Spleen (tissue), 7 donors: ENCODE results near the gene TNS1.
A peak's percentile ranks its signal among the peaks of the same experiment; 100 is the strongest.

ENCODE experiments used
- POLR2A ChIP-seq, 3 donors: fragments of 450-650 bp; IDR thresholded peaks; one replicate each; pipeline ENCODE4 v1.5.1; 2017; ENCODE audit warnings: antibody characterized with exemption in 3 of 3, mild to moderate bottlenecking in 1 of 3
- POLR2AphosphoS5 ChIP-seq, 3 donors: sonication (generic); formaldehyde crosslinking; IDR thresholded peaks; one replicate each; pipeline ENCODE4 v1.5.1; 2017; ENCODE audit warnings: antibody characterized with exemption in 3 of 3
- TF ChIP-seq, protein P1 (sequence below), 11 experiments: fragments of 200-600 bp in 7 of 11; fragments of 450-650 bp in 4 of 11; sonication (generic) in 4 of 11; IDR thresholded peaks in 8 of 11; conservative IDR thresholded peaks in 3 of 11; 1 replicate in 7 of 11; 2 replicates in 4 of 11; pipeline versions ENCODE4 v1.4.0 to v1.8.0; 2016 to 2021; ENCODE audit warnings: antibody characterized with exemption in 11 of 11, inconsistent platforms in 4 of 11, mild to moderate bottlenecking in 1 of 11
- donor health status: DM: no; HTN: no; CAD: no; lungs with moderate emphysema.
- donor health status: DM: no; HTN: no; CAD: no.
- donor health status: DM: no; HTN: no; CAD: no.

DNA sequence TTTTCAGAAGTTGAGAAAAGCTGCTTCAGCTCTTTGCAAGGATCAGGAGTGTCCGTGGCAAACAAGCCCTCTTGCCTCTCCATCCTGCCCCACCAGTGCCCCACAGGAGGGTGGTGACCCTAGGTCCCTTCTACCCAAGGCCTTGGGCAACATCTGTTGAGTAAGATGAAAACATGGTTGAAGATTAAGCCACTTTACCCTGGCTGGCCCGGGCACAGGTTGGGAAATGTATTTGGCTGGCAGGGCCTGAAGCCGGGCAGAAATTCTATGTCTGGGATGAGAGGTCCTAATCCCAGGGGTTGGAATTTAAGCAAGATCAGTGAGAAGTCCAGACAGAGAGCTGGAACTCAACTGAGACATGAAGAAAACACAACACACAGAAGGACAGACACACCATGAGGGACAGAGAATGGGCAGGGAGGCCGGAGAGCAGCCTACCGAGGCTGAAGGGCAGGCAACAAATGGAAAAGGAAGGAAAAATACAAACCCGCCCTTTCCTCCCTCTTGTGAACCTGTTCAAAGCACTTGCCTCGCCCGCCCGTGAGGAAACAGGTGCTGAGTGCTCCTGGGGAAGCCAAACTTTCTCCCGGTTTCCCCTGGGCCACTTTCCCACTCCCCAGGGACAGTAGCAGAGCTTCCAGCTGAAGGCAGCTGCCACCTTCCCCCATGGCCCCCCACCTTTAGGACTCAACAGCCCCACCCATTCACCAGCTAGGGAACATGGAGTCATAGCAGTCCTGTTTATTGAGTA lies 86.1 kb downstream of the TNS1 start:
- TF ChIP-seq POLR2A (IDR thresholded peaks at IDR 0.05) (no peak), POLR2AphosphoS5 (IDR thresholded peaks at IDR 0.05) (peak; percentile 22 to 52 (median 48))
- TF ChIP-seq, protein P1, sequence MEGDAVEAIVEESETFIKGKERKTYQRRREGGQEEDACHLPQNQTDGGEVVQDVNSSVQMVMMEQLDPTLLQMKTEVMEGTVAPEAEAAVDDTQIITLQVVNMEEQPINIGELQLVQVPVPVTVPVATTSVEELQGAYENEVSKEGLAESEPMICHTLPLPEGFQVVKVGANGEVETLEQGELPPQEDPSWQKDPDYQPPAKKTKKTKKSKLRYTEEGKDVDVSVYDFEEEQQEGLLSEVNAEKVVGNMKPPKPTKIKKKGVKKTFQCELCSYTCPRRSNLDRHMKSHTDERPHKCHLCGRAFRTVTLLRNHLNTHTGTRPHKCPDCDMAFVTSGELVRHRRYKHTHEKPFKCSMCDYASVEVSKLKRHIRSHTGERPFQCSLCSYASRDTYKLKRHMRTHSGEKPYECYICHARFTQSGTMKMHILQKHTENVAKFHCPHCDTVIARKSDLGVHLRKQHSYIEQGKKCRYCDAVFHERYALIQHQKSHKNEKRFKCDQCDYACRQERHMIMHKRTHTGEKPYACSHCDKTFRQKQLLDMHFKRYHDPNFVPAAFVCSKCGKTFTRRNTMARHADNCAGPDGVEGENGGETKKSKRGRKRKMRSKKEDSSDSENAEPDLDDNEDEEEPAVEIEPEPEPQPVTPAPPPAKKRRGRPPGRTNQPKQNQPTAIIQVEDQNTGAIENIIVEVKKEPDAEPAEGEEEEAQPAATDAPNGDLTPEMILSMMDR (IDR thresholded peaks at IDR 0.05 in 8 of 11, conservative IDR thresholded peaks at IDR 0.05 in 3 of 11) = no peak
